Muscle of arm (tissue), 14 donors: ENCODE measurements around the gene GYS1. TPM values are rescaled to one million over a fixed set of nuclear protein-coding genes. Genes with fewer than 3 reads are reported as not detected.
"Not testable (repeated sequence)": the region's sequence is repeated elsewhere in the genome, so short reads cannot be mapped to it uniquely, and the experiment has no call there.

Experiments used
- DNase-seq: peaks from one replicate; pipeline ENCODE4 v3.0.0-alpha.2; 2013
- long read RNA-seq, 11 donors: transcript quantifications; one replicate each; lab custom pipeline, GENCODE V29; 2026
- polyA plus RNA-seq, 12 donors: library from polyadenylated mRNA; unstranded; fragments of 120-200 nt; gene quantifications; one replicate each; pipeline ENCODE4 v1.2.1, GENCODE V29; 2013; ENCODE audit not compliant: insufficient read length in 12 of 12

GYS1 gene
- polyA plus RNA-seq: 100 to 1,000 TPM in 1 of 12 donors, 10 to 100 TPM in 10, not detected in 1; 51.4 to 109 (median 87.1) TPM
- long read RNA-seq, donor 1, partial matches to known transcripts: 15 of 25 reads
- long read RNA-seq, donor 1, other reads (novel, unspliced or antisense): 7 of 25 reads
- long read RNA-seq, donor 2, transcript GYS1-202 (16 exons, 3,574 nt): major isoform, 18 of 19 reads
- long read RNA-seq, donor 2, partial matches to known transcripts: 0 of 19 reads
- long read RNA-seq, donor 2, other reads (novel, unspliced or antisense): 0 of 19 reads
- long read RNA-seq, donor 3, transcript GYS1-202 (16 exons, 3,574 nt): major isoform, 5 of 15 reads
- long read RNA-seq, donor 3, partial matches to known transcripts: 10 of 15 reads
- long read RNA-seq, donor 3, other reads (novel, unspliced or antisense): 0 of 15 reads
- long read RNA-seq, donor 4, partial matches to known transcripts: 0 of 4 reads
- long read RNA-seq, donor 4, other reads (novel, unspliced or antisense): 0 of 4 reads
- long read RNA-seq, donor 5, transcript GYS1-202 (16 exons, 3,574 nt): major isoform, 11 of 11 reads
- long read RNA-seq, donor 5, partial matches to known transcripts: 0 of 11 reads
- long read RNA-seq, donor 5, other reads (novel, unspliced or antisense): 0 of 11 reads
- long read RNA-seq, donor 6, partial matches to known transcripts: 0 of 2 reads
- long read RNA-seq, donor 6, other reads (novel, unspliced or antisense): 0 of 2 reads
- long read RNA-seq, donor 7, partial matches to known transcripts: 0 of 2 reads
- long read RNA-seq, donor 7, other reads (novel, unspliced or antisense): 0 of 2 reads
- long read RNA-seq, donor 8, transcript GYS1-202 (16 exons, 3,574 nt): major isoform, 23 of 24 reads
- long read RNA-seq, donor 8, partial matches to known transcripts: 0 of 24 reads
- long read RNA-seq, donor 8, other reads (novel, unspliced or antisense): 0 of 24 reads
- long read RNA-seq, donor 9, transcript GYS1-202 (16 exons, 3,574 nt): major isoform, 6 of 7 reads
- long read RNA-seq, donor 9, partial matches to known transcripts: 0 of 7 reads
- long read RNA-seq, donor 9, other reads (novel, unspliced or antisense): 0 of 7 reads
- long read RNA-seq, donor 10, transcript GYS1-202 (16 exons, 3,574 nt): major isoform, 18 of 24 reads
- long read RNA-seq, donor 10, partial matches to known transcripts: 6 of 24 reads
- long read RNA-seq, donor 10, other reads (novel, unspliced or antisense): 0 of 24 reads
- long read RNA-seq, donor 11, transcript GYS1-202 (16 exons, 3,574 nt): major isoform, 6 of 6 reads
- long read RNA-seq, donor 11, partial matches to known transcripts: 0 of 6 reads
- long read RNA-seq, donor 11, other reads (novel, unspliced or antisense): 0 of 6 reads

GRCh38 chr19:48993175-48994034 lies at the start of gene GYS1, which contains the start of gene RUVBL2:
GYS1 (minus strand) TSS chr19:48993309; CDS start chr19:48993112, 197 bp downstream.
RUVBL2 (plus strand) TSS chr19:48993887; CDS start chr19:48993912, 25 bp downstream.
- DNase-seq: peak; percentile 100

- not testable (repeated sequence) for DNase-seq
Measured at GRCh38 chr19:49042666-49043065, 49.6 kb upstream of the GYS1 start.

GRCh38 chr19:49042177-49042576 lies 49.1 kb upstream of the GYS1 start:
- DNase-seq: no peak

GRCh38 chr19:49039736-49040135 lies 46.6 kb upstream of the GYS1 start:
- not testable (repeated sequence) for DNase-seq

- not testable (repeated sequence) for DNase-seq
Measured at GRCh38 chr19:49038557-49039276, 45.6 kb upstream of the GYS1 start.

GRCh38 chr19:49038111-49038510 lies 45.0 kb upstream of the GYS1 start:
- DNase-seq: not testable (repeated sequence)

- not testable (repeated sequence) for DNase-seq
Measured at GRCh38 chr19:49036815-49037214, 43.7 kb upstream of the GYS1 start, which contains the start of gene CGB1. CGB1 (minus strand) TSS chr19:49036895; CDS start chr19:49036711, 184 bp downstream.

- not testable (repeated sequence) for DNase-seq
Measured at GRCh38 chr19:49031642-49032301, 38.7 kb upstream of the GYS1 start, which contains the start of gene CGB2. CGB2 (plus strand) TSS chr19:49031890; CDS start chr19:49032096, 206 bp downstream.

- DNase-seq: not testable (repeated sequence)
Measured at GRCh38 chr19:49030323-49030722, 37.2 kb upstream of the GYS1 start.

GRCh38 chr19:49029749-49030148 lies 36.6 kb upstream of the GYS1 start:
- not testable (repeated sequence) for DNase-seq

GRCh38 chr19:49028686-49029085 lies 35.6 kb upstream of the GYS1 start:
- not testable (repeated sequence) for DNase-seq

GRCh38 chr19:49025599-49025998 lies 32.5 kb upstream of the GYS1 start:
- DNase-seq: not testable (repeated sequence)

GRCh38 chr19:49025088-49025487 lies 32.0 kb upstream of the GYS1 start:
- not testable (repeated sequence) for DNase-seq

GRCh38 chr19:49024233-49024632 lies 31.1 kb upstream of the GYS1 start, which contains the start of gene CGB3:
CGB3 (minus strand) TSS chr19:49024333; CDS start chr19:49023971, 362 bp downstream.
- not testable (repeated sequence) for DNase-seq

- no peak for DNase-seq
Measured at GRCh38 chr19:49022116-49022515, 29.0 kb upstream of the GYS1 start.

- DNase-seq: no peak
Measured at GRCh38 chr19:49020931-49021895, 28.1 kb upstream of the GYS1 start.

- DNase-seq: no peak
Measured at GRCh38 chr19:49020342-49020741, 27.2 kb upstream of the GYS1 start.
